Stimulated activated CD4-positive, alpha-beta T cell treated with anti-CD3 and anti-CD28 coated beads, Interleukin-2, amount 100 ng/mL, for 24 hours (primary cell): Measurements from ENCODE around the gene OLFM1.
"Not testable (repeated sequence)": the region's sequence is repeated elsewhere in the genome, so short reads cannot be mapped to it uniquely, and the experiment has no call there.

Experiments
- DNase-seq, 2 donors: peaks; one replicate each; pipeline ENCODE4 v3.0.0-alpha.2; 2020

OLFM1 gene

DNA sequence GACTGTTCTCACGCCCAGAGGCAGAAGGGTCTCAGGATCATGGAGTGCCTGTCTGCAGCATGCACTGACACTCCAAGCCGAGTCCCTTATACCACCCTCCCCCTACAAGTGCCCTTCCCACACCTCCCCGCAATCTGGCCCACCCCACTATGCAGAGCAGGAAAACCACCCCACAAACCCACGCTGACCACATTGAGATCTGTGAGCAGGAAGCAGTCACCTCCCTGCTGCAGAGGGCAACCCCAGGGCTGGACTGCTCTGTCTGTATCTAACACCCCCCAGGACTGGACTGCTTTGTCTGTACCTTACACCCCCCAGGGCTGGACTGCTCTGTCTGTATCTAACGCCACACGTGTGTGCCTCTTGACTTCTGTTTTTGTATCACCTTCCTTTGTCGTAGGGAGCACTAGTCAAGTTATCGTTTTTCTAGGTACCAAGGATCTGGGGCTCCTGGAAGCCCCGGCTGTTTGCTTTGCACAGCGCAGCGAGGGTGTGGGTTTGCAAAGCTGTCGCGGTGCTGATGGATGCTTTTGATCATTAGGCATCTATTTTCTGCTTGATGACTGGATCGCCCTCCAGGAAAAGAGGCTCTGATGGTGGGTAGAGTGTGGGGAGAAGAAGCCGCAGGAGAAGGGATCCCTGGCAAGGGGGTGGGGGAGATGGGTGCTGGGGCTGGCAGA, 21.5 kb downstream of the OLFM1 start:
- DNase-seq = no peak

GRCh38 chr9:135109650-135110049, 22.2 kb downstream of the OLFM1 start:
- DNase-seq = no peak

DNA sequence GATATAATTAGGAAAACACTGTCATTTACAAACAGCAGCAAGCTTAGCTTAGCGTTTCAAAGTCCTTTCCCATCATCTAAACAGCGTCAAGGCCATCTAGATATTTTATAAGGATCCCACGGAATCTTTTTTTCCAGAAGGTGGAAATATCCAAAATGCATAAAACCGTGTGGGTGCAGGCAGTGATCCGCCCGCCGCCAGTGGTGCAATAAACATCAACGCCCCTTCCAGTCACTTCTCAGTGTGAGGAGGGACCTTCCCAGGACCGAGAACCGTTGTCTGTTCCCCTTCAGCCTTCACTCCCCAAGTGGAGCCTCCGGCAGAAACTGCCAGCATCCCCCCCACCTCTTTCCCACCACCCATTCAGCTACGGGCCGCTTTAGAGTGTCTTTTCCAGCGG, 22.9 kb downstream of the OLFM1 start:
- no peak for DNase-seq

DNA sequence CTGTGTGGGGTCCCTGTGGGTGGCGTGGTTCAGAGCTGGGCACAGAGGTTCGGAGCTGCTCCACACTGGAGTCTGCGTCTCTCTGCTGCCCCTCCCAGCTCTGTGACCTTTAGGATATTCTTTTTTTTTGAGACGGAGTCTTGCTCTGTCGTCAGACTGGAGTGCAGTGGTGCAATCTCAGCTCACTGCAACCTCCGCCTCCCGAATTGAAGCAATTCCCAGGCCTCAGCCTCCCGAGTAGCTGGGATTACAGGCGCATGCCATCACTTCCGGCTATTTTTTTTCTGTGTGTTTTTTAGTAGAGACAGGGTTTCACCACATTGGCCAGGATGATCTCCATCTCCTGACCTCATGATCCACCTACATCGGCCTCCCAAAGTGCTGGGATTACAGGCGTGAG, 24.1 kb downstream of the OLFM1 start:
- not testable (repeated sequence) for DNase-seq

DNA sequence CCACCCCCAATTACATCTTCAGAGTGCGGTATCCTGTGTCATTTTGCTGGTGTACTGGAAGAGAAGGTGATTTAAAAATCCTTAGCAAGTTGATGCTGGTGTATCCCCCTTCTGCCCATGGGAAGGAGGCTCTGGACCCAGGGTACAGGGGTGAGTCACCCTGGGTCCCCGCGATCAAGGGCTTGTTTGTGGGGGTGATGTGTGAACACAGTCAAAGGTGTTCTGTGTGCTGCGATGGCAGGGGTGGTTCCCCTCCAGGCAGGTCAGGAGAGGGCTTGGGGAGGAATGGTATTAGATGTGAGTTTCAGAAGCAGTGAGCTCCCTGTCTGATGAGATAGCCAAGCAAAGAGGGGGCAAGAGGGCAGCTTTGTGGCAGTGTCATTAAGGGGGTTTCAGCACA, 28.9 kb downstream of the OLFM1 start:
- DNase-seq = no peak

DNA sequence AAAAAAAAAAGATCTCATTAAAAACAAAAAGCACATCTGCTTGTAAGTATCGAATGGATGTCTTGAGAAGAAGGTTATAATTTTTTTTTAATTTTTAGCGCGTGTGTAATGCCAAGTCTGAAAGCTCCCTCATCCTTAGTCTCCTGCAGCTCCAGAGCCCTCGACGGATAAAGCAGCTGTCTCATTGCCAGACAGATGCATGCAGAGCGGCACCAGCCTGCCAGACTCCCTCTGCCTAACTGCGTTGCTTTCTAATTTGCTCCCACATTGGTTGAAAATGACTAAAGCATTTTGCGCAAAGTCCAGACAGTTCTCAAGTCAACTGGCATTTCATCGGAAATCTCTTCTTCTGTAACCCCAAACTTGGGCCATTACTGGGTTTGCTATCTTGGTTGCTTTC, 29.4 kb downstream of the OLFM1 start:
- no peak for DNase-seq

DNA sequence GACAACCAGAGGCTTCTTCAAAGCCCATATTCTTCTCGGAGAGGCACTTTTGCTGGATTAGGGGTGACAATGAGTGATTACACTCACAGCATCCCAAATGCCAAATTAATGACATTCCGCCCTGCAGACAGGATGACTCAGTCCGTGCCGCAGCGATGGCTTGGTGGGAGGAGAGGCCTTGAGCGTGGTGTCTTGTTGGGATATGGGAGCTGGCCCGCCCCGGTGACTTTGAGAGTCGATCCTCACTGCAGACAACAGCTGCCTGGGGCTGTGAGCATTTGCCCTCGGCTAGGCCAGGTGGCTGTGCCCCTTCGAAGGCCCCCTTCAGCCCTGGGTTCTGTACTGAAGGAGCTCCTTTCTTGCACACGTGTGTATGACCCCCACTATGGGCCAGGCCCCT, 29.8 kb downstream of the OLFM1 start:
- DNase-seq = no peak

DNA sequence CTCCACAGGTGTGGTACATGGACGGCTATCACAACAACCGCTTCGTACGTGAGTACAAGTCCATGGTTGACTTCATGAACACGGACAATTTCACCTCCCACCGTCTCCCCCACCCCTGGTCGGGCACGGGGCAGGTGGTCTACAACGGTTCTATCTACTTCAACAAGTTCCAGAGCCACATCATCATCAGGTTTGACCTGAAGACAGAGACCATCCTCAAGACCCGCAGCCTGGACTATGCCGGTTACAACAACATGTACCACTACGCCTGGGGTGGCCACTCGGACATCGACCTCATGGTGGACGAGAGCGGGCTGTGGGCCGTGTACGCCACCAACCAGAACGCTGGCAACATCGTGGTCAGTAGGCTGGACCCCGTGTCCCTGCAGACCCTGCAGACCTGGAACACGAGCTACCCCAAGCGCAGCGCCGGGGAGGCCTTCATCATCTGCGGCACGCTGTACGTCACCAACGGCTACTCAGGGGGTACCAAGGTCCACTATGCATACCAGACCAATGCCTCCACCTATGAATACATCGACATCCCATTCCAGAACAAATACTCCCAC, 32.1 kb downstream of the OLFM1 start:
- DNase-seq = no peak

GRCh38 chr9:135120249-135120648, 32.8 kb downstream of the OLFM1 start:
- DNase-seq = no peak

DNA sequence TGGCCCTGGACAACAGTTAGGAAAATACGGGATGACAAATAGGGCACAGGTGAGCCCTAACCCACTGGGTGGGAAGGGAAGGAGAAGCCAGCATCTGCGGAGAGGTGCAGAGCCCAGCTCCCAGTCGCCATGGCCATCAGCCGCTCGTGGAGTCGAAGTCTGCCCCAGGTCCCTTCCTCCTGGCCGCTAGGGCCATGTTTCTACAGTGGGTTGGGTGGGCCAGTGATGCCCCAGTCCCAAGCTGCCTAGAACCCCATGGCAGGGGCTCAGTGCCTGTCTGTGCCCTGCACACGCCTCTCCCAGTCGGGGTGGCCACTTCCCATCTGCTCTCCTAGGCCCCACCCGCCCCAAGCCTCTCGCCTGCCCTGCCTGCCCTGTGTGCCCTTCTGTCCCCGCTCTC, 34.8 kb downstream of the OLFM1 start:
- no peak for DNase-seq

GRCh38 chr9:135123126-135123772, 35.8 kb downstream of the OLFM1 start:
- DNase-seq = no peak

DNA sequence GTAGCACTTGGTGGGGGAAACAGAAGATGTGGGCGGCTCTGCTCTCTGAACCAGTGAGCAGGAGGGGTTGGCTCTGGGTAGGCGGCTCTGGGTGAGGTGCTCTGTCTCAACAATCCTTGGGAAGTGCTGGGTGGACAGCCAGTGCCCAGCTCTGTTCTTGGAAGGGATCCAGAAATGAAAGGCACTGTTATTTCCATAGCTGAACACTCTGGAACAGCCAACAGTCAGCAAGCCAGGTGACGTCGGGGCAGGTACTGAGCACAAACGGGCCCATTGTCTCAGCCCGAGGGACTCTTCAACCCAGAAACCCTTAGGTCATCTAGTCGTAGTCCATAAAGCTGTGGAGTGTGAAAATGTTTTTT, 36.3 kb downstream of the OLFM1 start:
- DNase-seq = no peak

- DNase-seq = no peak
These were observed 39.2 kb downstream of the OLFM1 start for GRCh38 chr9:135126451-135127187.

DNA sequence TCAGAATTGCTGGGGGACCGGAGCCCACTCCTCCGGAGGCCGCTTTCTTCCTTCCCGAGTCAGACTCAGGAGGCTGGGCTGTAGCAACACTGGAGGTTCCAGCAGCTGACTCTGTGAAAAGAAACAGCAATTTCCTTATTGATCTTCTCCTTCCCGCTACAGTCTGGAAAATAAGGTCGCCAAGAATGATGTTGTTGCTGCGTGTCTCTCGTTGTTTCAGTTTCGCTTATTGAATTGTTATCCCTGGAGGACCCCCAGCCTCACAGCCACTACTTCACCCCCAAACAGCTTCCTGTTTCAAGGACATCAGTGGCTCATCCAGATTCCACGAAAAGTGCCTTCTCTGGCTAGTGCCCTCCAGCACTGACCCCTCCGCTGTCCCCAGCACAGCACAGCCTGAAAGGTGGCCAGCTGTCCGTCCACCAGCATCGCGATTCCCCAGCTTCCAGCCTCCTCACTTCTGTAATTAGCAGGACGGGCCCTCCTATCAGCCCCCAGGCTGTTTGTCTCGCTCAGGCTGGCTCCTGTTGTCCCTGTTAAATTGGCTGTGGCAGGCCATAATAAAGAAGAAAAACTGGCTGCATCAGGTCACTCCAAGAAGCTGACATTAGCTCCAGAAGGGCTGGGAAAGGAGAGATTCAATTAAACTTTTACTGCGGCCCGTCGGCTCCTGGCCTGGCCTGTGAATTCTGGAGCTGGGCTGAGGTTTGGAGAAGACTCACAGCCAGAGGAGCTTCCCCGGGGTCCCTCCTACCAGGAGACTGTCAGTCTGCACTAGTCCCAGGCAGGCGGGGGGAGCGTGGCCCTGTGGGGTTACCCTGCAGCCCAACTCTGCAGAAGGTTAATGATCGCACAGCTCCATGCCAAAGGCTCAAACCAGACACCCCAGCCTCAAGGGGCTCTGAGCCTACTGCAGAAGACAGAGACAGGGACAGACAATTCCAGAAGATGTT, 40.5 kb downstream of the OLFM1 start:
- no peak for DNase-seq

DNA sequence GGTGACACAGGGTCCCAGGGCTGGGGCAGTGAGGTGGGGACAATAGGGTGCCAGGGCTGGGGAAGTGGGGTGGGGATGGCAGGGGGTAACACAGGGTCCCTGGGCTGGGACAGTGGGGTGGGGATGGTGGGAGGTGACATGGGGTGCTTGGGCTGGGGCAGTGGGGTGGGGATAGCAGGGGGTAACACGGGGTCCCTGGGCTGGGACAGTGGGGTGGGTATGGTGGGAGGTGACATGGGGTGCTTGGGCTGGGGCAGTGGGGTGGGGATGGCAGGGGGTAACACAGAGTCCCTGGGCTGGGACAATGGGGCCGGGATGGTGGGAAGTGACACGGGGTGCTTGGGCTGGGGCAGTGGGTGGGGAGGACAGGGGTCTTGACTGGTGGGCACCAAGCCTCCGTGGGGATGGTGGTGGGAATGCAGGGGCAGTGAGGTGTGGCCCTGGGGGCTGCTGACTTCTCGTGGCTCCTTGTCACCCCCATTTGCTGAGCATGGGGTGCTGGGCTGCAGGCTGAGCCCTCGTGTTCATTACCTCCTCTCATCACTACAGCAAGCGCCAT, 41.7 kb downstream of the OLFM1 start:
- DNase-seq = no peak

DNA sequence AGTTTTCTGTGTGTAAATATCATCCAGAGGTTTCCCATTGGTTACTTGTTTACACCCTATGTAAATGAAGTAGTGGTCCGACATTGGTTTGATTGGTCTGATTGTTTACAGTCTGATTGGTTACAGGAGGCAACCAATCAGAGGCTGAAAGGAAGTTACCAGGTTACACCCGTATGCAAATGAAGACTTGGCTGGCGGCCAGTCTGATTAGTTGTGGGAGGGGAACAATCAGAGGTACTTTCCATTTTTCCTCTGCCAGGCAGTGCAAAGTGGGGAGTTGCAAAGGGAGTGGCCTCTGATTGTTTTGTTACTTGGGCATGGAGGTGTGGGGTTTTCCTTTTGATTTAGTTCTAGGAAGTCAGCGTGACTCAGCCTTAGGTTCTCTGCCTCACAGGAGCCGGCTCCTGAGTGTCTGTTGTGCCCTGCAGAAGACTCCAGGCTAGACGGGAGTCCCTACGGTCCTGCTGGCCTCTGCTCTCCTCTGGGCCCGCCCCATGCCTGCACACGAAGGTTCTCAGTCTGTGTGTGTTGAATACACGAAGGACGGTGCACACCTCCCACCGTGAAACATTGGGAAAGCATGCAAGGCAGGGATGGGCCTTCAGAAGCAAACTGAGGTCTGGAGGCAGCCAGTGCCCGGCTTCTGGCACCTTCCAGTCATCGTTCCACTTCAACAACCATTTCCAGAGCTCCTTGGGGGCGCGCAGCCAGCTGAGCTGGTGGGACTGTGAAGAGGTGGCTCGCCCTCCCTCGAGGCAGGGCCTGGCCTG, 42.9 kb downstream of the OLFM1 start:
- DNase-seq = peak in 1 of 2 donors; percentile 32

- no peak for DNase-seq
These were observed 44.0 kb downstream of the OLFM1 start for GRCh38 chr9:135131488-135131887.

GRCh38 chr9:135132008-135132407, 44.5 kb downstream of the OLFM1 start:
- no peak for DNase-seq

DNA sequence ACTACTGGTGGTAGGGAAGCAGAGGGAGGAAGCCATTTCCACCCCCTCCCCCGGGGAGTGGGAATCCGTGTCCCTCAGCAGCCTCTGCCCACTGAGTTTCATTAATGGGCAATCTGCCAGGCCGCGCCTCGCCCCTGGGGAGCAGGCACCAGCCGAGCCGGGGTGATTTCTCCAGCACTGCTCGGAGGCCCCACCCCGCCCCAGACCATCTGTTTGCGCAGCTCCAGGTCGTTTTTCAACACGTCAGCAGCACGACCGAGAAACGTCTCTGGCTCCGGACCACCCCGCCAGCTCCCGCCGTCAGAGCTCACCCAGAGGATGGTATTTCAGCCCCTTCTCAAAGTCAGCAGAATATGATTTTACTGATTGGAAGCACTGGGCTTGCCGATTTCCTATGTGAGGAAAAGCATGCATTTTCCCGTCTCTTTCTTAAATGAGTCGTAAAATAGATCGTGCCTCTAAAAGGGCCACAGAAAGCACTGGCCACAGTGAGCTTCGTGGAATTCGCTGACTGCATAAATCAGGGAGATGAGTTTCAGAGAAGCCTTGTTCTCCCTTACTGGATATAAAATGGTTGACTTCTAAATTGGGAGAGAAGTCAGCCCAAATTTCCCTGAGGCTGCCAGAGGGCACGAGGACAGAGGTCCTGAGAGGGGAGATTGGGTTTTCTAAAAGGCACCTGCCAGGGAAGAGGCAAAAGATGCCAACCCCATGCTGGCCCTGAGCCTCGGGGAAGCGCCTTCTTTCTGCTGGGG, 47.0 kb downstream of the OLFM1 start:
- no peak for DNase-seq

- DNase-seq = no peak
These were observed 47.9 kb downstream of the OLFM1 start for GRCh38 chr9:135135171-135135928.
